Bronchus fibroblast of lung (primary cell): Measurements from ENCODE around the gene PKN3. TPM values are rescaled to one million over a fixed set of nuclear protein-coding genes. Genes with fewer than 3 reads are reported as not detected.

Source experiments
- total RNA-seq: library from RNA; depleted of rRNA; stranded (reverse); fragments of >200 nt; gene quantifications from 2 replicates; pipeline ENCODE4 v1.2.3, GENCODE V29; 2015

The PKN3 gene
- 10.3 and 10.4 TPM in 2 replicates for total RNA-seq

DNA sequence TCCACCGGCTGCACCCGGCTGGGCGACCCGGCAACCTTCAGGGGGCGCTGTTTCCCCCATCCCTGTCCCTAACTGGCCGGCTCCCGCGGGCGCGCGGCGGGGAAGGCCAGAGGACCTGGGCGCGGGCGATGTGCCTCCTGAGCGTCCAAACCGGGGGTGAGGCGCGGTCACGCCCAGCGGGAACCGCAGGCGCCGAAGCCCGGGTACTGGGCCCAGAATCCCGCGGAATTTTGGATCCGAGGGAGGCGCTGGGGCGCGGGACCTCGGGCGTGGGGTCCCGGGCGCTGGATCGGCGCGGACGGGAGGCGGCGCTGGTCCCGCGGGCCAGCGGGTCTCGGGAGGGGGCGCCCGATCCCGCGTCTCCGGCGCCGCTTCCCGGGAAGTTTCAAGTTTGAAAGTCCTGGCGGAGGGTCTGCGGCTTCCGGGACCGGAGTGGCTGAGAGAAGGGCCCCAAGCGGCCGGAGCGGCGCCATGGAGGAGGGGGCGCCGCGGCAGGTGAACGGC, at the start of gene PKN3:
Gene PKN3 (plus strand): TSS at position 59 of the 504 bp plus-strand sequence. CDS start 413 bp downstream, at position 472.

DNA sequence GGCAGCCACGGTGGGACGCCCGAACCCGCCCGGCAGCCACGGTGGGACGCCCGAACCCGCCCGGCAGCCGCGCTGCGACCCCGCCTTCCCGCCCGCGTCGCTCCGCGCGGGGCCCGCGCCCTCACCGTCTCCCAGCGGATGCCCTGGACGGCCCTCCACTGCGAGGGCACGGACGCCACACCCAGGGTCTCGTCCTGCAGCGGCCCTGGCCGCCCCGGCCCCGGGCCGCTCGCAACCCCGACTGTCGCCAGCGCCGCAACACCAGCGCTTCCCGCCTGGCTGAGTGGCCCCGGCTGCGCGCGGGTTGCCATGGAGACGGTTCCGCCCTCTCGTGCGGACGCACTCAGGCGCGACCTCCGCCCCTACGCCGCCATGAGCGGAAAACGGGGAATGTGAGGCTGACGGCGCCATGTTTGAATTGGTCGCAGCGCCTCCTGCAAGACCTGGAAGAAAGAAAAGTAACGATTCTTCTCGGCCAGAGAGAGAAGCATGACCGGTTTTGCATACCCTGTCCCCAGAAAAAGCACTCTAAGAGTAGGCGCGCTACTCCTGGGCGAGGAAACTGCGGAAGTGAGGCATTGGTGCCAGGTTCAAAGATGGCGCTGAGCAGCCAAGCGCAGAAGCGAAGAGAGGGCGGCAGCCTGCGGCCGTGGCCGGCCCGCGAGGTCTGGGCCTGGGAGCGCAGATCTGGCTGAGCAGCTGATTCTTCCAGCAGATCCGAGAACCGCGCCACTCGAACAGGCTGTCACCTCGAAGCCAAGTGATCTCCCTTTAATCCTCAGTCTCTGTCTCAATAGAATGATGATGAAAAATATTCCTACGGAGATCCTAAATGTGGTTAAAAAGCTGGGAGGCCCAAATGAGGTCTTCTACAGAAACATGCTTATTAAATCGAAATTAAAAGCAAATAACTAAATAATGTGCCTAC, 45.6 kb upstream of the PKN3 start, which contains the start of gene DYNC2I2:
Gene DYNC2I2 (minus strand): TSS at position 432 of the 928 bp plus-strand sequence. CDS start 121 bp downstream, at position 311.

GRCh38 chr9:128688501-128689292, 13.6 kb upstream of the PKN3 start, which contains the start of gene SET:
Gene SET (plus strand): TSS chr9:128689222. CDS start chr9:128689583, 361 bp downstream.

GRCh38 chr9:128723866-128724743, 21.8 kb downstream of the PKN3 start, which contains the start of gene ZDHHC12:
Gene ZDHHC12 (minus strand): TSS chr9:128724127. CDS start chr9:128724093, 34 bp downstream.

Other genes starting within 250 kb of the PKN3 start
- gene ODF2, start 246.5 kb upstream of the PKN3 start, total RNA-seq = 41.8 and 44.0 TPM in 2 replicates
- 28.1 TPM in 2 replicates for gene GLE1, start 197.8 kb upstream of the PKN3 start, total RNA-seq
- gene SPTAN1, start 149.9 kb upstream of the PKN3 start, total RNA-seq = 115 and 117 TPM in 2 replicates
- 112 and 122 TPM in 2 replicates for gene DYNC2I2, start 45.7 kb upstream of the PKN3 start, total RNA-seq
- gene SET, start 13.3 kb upstream of the PKN3 start, total RNA-seq = 270 and 352 TPM in 2 replicates
- 87.3 and 88.4 TPM in 2 replicates for gene ZDHHC12, start 21.6 kb downstream of the PKN3 start, total RNA-seq
- 25.9 and 31.6 TPM in 2 replicates for gene ZER1, start 69.4 kb downstream of the PKN3 start, total RNA-seq
- 10.8 and 12.3 TPM in 2 replicates for gene TBC1D13, start 84.8 kb downstream of the PKN3 start, total RNA-seq
- 26.2 and 26.6 TPM in 2 replicates for gene ENDOG, start 116.0 kb downstream of the PKN3 start, total RNA-seq
- gene SPOUT1, start 127.3 kb downstream of the PKN3 start, total RNA-seq = 33.1 and 35.7 TPM in 2 replicates
- gene KYAT1, start 179.4 kb downstream of the PKN3 start, total RNA-seq = 10.8 and 14.7 TPM in 2 replicates
- 43.7 and 51.4 TPM in 2 replicates for gene LRRC8A, start 179.6 kb downstream of the PKN3 start, total RNA-seq
- 15.9 and 19.0 TPM in 2 replicates for gene PHYHD1, start 218.5 kb downstream of the PKN3 start, total RNA-seq
- 22.9 and 28.7 TPM in 2 replicates for gene DOLK, start 245.1 kb downstream of the PKN3 start, total RNA-seq
- gene NUP188, start 245.2 kb downstream of the PKN3 start, total RNA-seq = 35.5 and 38.1 TPM in 2 replicates